OCI-LY1 (cell line): ENCODE data around the gene TAS2R16.

Source experiments
- H2AFZ ChIP-seq: fragments of 200-600 bp; sonication (generic), shearing (Covaris generic); 2 replicates; pipeline ENCODE4 v1.6.0; 2014; ENCODE audit warnings: antibody characterized with exemption, mild to moderate bottlenecking, low read length
- H3F3A ChIP-seq: fragments of 200-600 bp; sonication (generic), shearing (Covaris generic); 2 replicates; pipeline ENCODE4 v1.6.0; 2014; ENCODE audit warnings: mild to moderate bottlenecking, antibody characterized with exemption, low read length, moderate library complexity; ENCODE audit not compliant: insufficient read depth
- H3K27ac ChIP-seq: fragments of 200-600 bp; sonication (generic); 2 replicates; pipeline ENCODE4 v1.5.1; 2014; ENCODE audit warnings: low read length, mixed run types, mild to moderate bottlenecking, low read depth; ENCODE audit not compliant: poor library complexity, severe bottlenecking
- H3K27me3 ChIP-seq: fragments of 200-600 bp; sonication (generic); 2 replicates; pipeline ENCODE4 v1.6.0; 2014; ENCODE audit warnings: antibody characterized with exemption, mild to moderate bottlenecking, low read length, moderate library complexity; ENCODE audit not compliant: insufficient read depth
- H3K36me3 ChIP-seq: fragments of 200-600 bp; sonication (generic); 2 replicates; pipeline ENCODE4 v1.6.1; 2014; ENCODE audit warnings: mild to moderate bottlenecking, antibody characterized with exemption, low read length, moderate library complexity, mixed read lengths; ENCODE audit not compliant: insufficient read depth
- H3K4me1 ChIP-seq: fragments of 200-600 bp; sonication (generic); 2 replicates; pipeline ENCODE4 v1.5.1; 2014; ENCODE audit warnings: mild to moderate bottlenecking, low read length, moderate library complexity; ENCODE audit not compliant: insufficient read depth, severe bottlenecking
- H3K4me2 ChIP-seq: fragments of 200-600 bp; sonication (generic), shearing (Covaris generic); 2 replicates; pipeline ENCODE4 v1.6.1; 2014; ENCODE audit warnings: low read length
- H3K4me3 ChIP-seq: fragments of 200-600 bp; sonication (generic); 2 replicates; pipeline ENCODE4 v1.5.1; 2014; ENCODE audit warnings: low read length, low read depth, mild to moderate bottlenecking, mixed read lengths; ENCODE audit not compliant: poor library complexity, severe bottlenecking
- H3K79me2 ChIP-seq: fragments of 200-600 bp; shearing (Covaris generic); 2 replicates; pipeline ENCODE4 v1.6.1; 2016; ENCODE audit warnings: mixed run types, low read length, mixed read lengths; ENCODE audit not compliant: insufficient read depth
- H3K9ac ChIP-seq: fragments of 200-600 bp; sonication (generic), shearing (Covaris generic); 2 replicates; pipeline ENCODE4 v1.6.1; 2014; ENCODE audit warnings: mild to moderate bottlenecking, low read length, mixed read lengths
- H3K9me2 ChIP-seq: fragments of 200-600 bp; sonication (generic), shearing (Covaris generic); 2 replicates; pipeline ENCODE4 v1.6.1; 2014; ENCODE audit warnings: low read depth, mild to moderate bottlenecking, low read length, mixed read lengths
- H3K9me3 ChIP-seq: fragments of 200-600 bp; shearing (Covaris generic); 2 replicates; pipeline ENCODE4 v1.6.1; 2014; ENCODE audit warnings: low read length, mixed read lengths
- H4K20me1 ChIP-seq: fragments of 200-600 bp; sonication (generic), shearing (Covaris generic); 2 replicates; pipeline ENCODE4 v1.6.0; 2016; ENCODE audit warnings: mild to moderate bottlenecking, low read length; ENCODE audit not compliant: insufficient read depth
- EZH2 ChIP-seq: fragments of 200-600 bp; sonication (generic), shearing (Covaris generic); IDR thresholded peaks from 2 replicates; pipeline ENCODE4 v1.8.0; 2017; ENCODE audit warnings: borderline replicate concordance, mixed run types, mild to moderate bottlenecking, antibody characterized with exemption, low read length, moderate library complexity, mixed read lengths
- TF ChIP-seq, protein P1 (sequence below): fragments of 200-600 bp; sonication (generic), shearing (Covaris generic); IDR thresholded peaks from 2 replicates; pipeline ENCODE4 v1.5.1; 2017; ENCODE audit warnings: mild to moderate bottlenecking, antibody characterized with exemption, low read length, moderate library complexity, mixed read lengths

TAS2R16 gene

DNA sequence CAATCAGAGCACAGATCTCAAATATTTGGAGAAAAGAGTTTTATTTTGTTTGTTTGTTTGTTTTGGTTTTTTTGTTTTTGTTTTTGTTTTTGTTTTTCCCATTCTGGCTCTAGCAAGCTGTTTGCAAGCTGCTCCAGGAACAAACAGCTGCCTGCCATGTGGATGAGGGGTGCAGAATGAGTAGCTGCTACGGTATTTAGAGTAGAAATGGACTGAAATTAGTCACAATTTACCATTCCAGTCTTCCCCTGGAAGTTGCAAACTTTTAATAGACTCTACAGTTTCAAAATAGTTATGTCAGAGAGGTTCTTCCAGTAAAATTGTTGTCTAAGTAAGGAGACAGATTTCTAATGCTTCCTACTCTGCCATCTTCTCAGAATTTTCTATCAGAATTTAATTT is 27.1 kb upstream of the TAS2R16 start:
- Histone ChIP-seq H3K4me3 (no peak overlapping the region), H2AFZ (no peak overlapping the region), H3K36me3 (no peaks in the 10 kb centered on the region), H3K4me1 (no peaks in the 10 kb centered on the region), H3K9me2 (no peaks in the 10 kb centered on the region), H3K27me3 (no peaks in the 10 kb centered on the region), H4K20me1 (no peaks in the 10 kb centered on the region), H3K27ac (no peak overlapping the region), H3F3A (no peaks in the 10 kb centered on the region), H3K79me2 (no peaks in the 10 kb centered on the region), H3K9ac (no peak overlapping the region), H3K9me3 (no peaks in the 10 kb centered on the region), H3K4me2 (no peak overlapping the region)
- TF ChIP-seq, protein P1, sequence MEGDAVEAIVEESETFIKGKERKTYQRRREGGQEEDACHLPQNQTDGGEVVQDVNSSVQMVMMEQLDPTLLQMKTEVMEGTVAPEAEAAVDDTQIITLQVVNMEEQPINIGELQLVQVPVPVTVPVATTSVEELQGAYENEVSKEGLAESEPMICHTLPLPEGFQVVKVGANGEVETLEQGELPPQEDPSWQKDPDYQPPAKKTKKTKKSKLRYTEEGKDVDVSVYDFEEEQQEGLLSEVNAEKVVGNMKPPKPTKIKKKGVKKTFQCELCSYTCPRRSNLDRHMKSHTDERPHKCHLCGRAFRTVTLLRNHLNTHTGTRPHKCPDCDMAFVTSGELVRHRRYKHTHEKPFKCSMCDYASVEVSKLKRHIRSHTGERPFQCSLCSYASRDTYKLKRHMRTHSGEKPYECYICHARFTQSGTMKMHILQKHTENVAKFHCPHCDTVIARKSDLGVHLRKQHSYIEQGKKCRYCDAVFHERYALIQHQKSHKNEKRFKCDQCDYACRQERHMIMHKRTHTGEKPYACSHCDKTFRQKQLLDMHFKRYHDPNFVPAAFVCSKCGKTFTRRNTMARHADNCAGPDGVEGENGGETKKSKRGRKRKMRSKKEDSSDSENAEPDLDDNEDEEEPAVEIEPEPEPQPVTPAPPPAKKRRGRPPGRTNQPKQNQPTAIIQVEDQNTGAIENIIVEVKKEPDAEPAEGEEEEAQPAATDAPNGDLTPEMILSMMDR: no peak
- TF ChIP-seq EZH2: no peak

DNA sequence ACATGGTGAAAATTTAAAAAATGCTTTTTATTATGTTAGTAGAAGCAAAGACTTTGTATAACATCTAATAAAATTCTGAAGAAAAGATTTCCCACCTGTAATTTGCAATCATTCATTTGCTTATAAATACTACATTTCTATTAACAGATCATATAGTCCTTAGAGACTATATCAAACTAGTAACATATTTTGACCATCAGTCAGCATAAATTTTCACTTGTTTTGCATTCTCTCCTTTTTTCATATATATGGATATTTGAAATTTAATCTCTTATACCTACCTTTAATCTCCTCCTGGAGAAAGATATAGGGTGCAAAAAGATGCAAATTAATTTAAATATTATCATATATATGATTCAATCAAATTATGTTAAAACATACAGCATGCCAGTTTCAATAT is 16.9 kb upstream of the TAS2R16 start:
- Histone ChIP-seq H3K4me2 (no peak overlapping the region), H3K4me1 (no peaks in the 10 kb centered on the region), H3K9me3 (no peaks in the 10 kb centered on the region), H3K27me3 (no peaks in the 10 kb centered on the region), H3K79me2 (no peaks in the 10 kb centered on the region), H3K9me2 (0 out of 2 replicates have a peak, but pooled peaks cover 3% of the 10 kb centered on the region), H3K27ac (no peak overlapping the region), H4K20me1 (no peaks in the 10 kb centered on the region), H3F3A (no peaks in the 10 kb centered on the region), H2AFZ (no peak overlapping the region), H3K4me3 (no peak overlapping the region), H3K36me3 (no peaks in the 10 kb centered on the region), H3K9ac (no peak overlapping the region)
- TF ChIP-seq, protein P1: no peak

DNA sequence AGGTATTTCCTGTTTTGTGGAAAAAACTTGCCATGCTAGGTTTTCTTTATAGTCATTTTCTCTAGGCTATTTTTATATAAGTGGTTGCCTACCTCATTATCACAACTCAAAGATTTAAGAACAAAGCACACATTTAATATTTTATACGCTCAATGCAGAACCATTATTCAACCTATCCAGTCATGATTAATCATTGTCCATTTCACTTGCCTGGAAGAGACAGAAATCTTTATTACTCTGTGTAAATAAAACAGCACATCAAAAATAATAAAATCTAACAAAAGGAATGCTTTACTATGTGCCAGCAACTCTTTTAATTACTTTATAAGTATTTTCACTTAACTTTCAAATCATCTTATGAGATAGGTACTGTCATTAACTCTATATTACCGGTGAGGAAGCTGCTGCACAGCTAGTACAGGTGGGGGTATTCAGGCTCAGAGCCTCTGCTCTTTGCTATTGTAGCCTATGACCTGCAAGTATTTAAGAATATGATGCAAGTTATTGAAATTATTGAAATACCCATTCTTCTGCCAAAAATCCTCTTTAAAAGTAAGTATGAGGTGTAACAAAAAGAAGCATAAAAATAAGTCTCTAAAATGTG is 16.4 kb upstream of the TAS2R16 start:
- Histone ChIP-seq H3K4me3 (no peak overlapping the region), H4K20me1 (no peaks in the 10 kb centered on the region), H3K27me3 (no peaks in the 10 kb centered on the region), H2AFZ (no peak overlapping the region), H3K4me1 (no peaks in the 10 kb centered on the region), H3K9ac (no peak overlapping the region), H3K4me2 (no peak overlapping the region), H3K79me2 (no peaks in the 10 kb centered on the region), H3K9me2 (0 out of 2 replicates have a peak, but pooled peaks cover 3% of the 10 kb centered on the region), H3K9me3 (no peaks in the 10 kb centered on the region), H3K36me3 (no peaks in the 10 kb centered on the region), H3F3A (no peaks in the 10 kb centered on the region), H3K27ac (no peak overlapping the region)
- no peak for TF ChIP-seq EZH2
- TF ChIP-seq, protein P1: no peak
